HG02759 (cell line): Measurements from ENCODE around the gene DAP.

ENCODE experiments used
- ATAC-seq: cut with Tn5 transposase; IDR thresholded peaks from one replicate; pipeline ENCODE4 v1.9.1; 2021; ENCODE audit warnings: mild to moderate bottlenecking, moderate library complexity; ENCODE audit not compliant: unreplicated experiment

DAP gene

DNA sequence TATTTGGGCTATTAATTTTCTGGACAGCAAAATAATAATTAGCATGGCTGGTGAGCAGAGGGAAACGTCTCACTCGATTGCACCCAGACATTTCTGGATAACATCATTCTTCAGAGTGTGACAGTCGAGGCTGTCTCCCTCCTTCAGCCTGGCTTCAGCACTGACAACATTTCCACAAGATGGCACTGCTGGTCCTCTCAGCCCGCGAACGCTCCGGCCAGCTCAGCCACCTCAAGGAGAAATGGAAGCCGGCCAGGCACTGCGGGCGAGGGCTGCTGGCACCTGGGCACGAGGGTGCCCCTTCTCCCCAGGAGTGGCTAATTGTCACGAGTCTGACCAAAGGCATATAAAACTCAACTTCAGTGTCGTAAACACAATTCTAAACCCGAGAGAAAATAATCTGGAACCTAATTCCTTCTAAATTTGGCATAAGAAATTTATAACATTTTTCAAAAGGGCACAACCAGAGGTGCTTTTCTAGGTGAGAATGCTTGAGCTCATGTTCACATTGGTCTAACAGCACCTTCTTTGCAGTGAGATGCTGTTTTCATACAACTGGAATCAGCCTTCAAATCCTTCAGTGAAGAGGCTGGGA, 65.9 kb downstream of the DAP start:
- peak; percentile 43 for ATAC-seq

GRCh38 chr5:10691826-10692785, 68.9 kb downstream of the DAP start:
- ATAC-seq, result no peak

GRCh38 chr5:10690460-10691440, 70.3 kb downstream of the DAP start:
- no peak for ATAC-seq

DNA sequence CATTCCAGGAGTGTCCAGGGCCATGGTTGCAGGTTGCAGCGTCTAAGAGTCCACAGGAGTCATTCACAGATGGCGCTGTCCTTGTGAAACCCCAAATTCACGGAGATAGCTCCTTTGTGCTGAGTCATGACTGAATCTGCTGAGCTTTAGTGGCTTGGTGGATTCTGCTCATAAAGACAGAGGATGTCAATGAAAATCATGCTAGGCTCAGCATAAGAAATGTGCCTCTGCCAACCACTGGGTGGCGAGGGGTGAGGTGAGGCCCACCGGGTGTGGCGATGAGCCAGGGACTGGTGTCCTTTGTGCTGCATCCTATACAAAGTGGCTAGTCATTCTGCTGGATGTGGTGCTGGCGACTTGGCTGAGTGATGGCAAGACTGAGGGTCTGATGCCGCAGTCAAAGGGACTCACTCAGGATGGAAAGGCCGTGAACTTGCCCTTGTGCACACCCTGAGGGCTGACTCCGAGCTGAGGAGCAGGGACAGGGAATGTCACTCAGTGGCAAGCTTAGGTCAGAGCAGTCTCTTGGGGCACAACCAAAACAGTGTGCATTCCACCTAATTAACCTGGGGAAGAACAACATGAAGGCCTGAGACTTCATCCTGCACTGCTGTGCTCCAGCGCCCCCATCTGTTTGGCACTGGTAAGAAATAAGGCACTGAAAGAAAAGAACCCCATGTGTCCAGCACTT, 71.5 kb downstream of the DAP start:
- peak; percentile 27 for ATAC-seq

GRCh38 chr5:10688651-10689171, 72.3 kb downstream of the DAP start:
- no peak for ATAC-seq

GRCh38 chr5:10686890-10687289, 74.1 kb downstream of the DAP start:
- ATAC-seq, result no peak

DNA sequence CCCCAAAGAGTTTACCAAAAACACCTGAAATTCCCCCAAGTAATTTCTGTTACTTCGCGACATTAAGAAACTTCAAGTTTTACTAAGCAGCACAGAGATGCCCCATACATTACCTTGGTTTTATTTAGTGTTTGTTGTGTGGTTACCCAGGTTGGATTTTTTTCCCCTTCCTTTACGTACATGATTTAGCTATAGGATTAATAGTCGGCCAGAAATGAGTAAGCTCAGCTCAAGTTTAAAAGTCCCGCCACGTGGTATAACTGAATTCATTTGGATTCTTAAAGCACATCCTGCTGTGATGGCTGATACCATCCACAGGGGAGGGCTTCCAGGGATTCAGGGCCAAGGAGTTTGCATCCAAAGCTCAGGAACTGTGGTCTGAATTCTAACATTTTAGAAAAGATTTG, 75.9 kb downstream of the DAP start:
- peak; percentile 79 for ATAC-seq

GRCh38 chr5:10684303-10685086, 76.5 kb downstream of the DAP start:
- peak; percentile 67 for ATAC-seq

- ATAC-seq, result no peak
Observed at GRCh38 chr5:10682801-10683525, 78.1 kb downstream of the DAP start.

DNA sequence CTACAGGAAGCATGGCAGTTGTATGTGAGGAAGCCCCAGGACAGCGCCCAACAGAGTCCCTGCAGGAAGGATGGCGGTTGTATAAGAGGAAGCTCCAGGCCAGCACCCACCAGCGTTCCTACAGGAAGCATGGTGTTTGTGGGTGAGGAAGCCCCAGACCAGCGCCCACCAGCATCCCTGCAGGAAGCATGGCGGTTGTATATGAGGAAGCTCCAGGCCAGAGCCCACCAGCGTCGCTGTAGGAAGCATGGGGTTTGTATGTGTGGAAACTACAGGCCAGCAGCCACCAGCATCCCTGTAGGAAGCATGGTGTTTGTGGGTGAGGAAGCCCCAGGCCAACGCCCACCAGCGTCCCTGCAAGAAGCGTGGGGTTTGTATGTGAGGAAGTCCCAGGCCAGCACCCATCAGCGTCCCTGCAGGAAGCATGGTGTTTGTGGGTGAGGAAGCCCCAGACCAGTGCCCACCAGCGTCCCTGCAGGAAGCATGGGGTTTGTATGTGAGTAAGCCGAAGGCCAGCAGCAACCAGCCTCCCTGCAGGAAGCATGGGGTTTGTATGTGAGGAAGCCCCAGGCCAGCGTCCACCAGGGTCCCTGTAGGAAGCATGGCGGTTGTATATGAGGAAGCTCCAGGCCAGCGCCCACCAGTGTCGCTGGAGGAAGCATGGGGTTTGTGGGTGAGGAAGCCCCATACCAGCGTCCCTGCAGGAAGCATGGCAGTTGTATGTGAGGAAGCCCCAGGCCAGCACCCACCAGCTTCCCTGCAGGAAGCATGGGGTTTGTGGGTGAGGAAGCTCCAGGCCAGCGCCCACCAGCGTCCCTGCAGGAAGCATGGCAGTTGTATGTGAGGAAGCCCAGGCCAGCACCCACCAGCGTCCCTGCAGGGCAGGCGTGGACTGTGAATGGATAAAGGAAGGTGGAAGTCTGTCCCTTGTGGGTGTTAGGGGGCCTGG, 79.0 kb downstream of the DAP start:
- ATAC-seq, result no peak

- no peak for ATAC-seq
Observed at GRCh38 chr5:10680876-10681481, 80.1 kb downstream of the DAP start.

- ATAC-seq, result no peak
Observed at GRCh38 chr5:10679336-10679988, 81.6 kb downstream of the DAP start.

- ATAC-seq, result no peak
Observed at GRCh38 chr5:10678244-10678643, 82.8 kb downstream of the DAP start.

- ATAC-seq, result no peak
Observed at GRCh38 chr5:10677533-10677932, 83.5 kb downstream of the DAP start.

DNA sequence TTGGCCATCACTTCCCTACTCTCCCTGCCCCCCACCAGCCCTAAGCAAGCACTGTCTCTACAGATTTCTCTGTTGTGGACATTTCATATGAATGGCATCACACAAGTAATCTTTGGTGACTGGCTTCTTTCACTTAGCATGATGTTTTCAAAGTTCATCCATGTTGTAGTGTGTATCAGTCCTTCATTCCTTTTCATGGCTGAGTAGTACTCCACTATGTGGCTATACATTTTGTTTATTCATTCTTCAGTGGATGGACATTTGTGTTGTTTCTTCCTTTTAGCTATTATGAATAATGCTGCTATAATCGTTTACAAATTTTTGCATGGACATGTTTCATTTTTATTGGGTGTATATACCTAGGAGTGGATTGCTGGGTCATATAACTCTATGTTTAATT, 84.1 kb downstream of the DAP start:
- ATAC-seq, result no peak

DNA sequence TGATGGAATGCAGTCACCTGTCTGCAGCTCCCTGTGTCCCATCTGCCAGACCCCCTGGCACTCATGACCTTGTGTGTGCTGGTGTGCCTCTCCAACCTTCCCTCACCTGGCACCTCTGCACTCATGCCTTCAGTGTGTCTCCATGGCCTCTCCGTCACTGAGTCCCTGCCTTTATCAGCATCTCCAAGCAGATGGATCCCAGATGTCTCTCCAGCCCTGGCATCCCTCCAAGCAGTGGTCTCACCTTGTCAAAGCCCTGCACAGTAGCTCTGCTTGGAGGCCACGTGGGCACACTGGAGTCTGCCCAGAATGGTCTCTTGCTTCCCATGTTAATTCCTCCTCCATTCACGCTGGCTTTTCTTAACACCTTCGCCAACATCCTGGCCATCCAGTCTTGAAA, 84.8 kb downstream of the DAP start:
- ATAC-seq, result no peak

GRCh38 chr5:10675177-10675700, 85.8 kb downstream of the DAP start:
- ATAC-seq, result no peak
